ENCODE results near the gene VN1R2. TPM values are rescaled to one million over a fixed set of nuclear protein-coding genes. Genes with fewer than 3 reads are reported as not detected.
"Not testable (repeated sequence)": the region's sequence is repeated elsewhere in the genome, so short reads cannot be mapped to it uniquely, and the experiment has no call there.

Gene VN1R2
- total and polyA plus RNA-seq, 7 donors = not detected

GRCh38 chr19:53246498-53246897 lies 11.6 kb upstream of the VN1R2 start:
- peaks cover 35 to 66% of the 10 kb centered on the region in 2 donors for H3K36me3 ChIP-seq (ENCODE audit: insufficient read depth in 1 of 2, low read depth in 1 of 2)
- no peak overlapping the region for H3K27ac ChIP-seq
- peaks cover 71% of the 10 kb centered on the region for H3K9me3 ChIP-seq
- no peak for TF ChIP-seq CTCF (IDR thresholded peaks at IDR 0.05)
- 89 to 100% (median 93%) methylated on average over 1 of the region's 1 CpG for WGBS, 3 donors
- H3K4me1 ChIP-seq = no peaks in the 10 kb centered on the region
- H3K27me3 ChIP-seq (ENCODE audit: insufficient read depth in 3 of 3, low read length in 2 of 3) = no peaks in the 10 kb centered on the region
- no peak overlapping the region for H3K4me3 ChIP-seq
- DNase-seq (no peak), ATAC-seq (no peak)
- intact Hi-C loops (cut with DNase I) = no loop called here

- Histone ChIP-seq H3K36me3 (ENCODE audit: insufficient read depth in 1 of 2, low read depth in 1 of 2) (peaks cover 18 to 30% of the 10 kb centered on the region in 2 donors), H3K27ac (peak within 1 kb of the TSS; percentile 76), H3K4me1 (no peaks in the 10 kb centered on the region), H3K9me3 (peaks cover 32% of the 10 kb centered on the region), H3K27me3 (ENCODE audit: insufficient read depth in 3 of 3, low read length in 2 of 3) (peaks cover 0 to 3% (median 0%) of the 10 kb centered on the region in 3 donors), H3K4me3 (peak within 1 kb of the TSS; percentile 94)
- DNase-seq = peak; percentile 93 to 96
- intact Hi-C loops (cut with DNase I) = loop anchor here in 1 of 2 donors (5.0 kb wide), 1 partner anchor 57 kb away; no protein-coding TSS in a partner anchor
- WGBS, 3 donors = 1 to 2% (median 2%) methylated on average over 72 of the region's 72 CpGs
- ATAC-seq = peak; percentile 100
- TF ChIP-seq CTCF (IDR thresholded peaks at IDR 0.05) = no peak
Measured at GRCh38 chr19:53254411-53255341, 3.4 kb upstream of the VN1R2 start, which contains the start of gene ZNF677. Gene ZNF677, minus strand, starts transcription at chr19:53254873. Its CDS starts 3,323 bp downstream, at chr19:53251550.

DNA sequence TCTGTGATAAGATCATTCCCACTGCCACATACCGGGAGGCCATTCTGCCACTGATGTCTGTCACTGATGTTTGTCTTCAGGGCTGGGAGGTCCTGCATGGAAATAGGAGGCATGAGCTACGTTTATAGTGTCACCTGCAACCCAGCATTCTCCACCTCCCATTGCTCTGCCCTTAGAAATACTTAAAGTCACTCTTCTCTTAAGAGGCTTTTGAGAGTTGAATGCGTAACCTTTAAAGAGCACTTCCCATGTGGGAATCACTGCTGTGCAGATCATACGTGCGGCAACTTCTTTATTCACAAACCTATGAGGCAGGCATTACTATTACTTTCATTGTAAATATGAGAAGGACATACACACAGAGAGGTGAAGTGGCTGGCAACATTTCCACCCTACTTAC lies 9.5 kb downstream of the VN1R2 start, which contains the start of gene VN1R4:
VN1R4 (minus strand) TSS at position 101 of the 400 bp plus-strand sequence; CDS start at position 43, 58 bp downstream.
- WGBS, 3 donors = 86 to 96% (median 89%) methylated on average over 3 to 4 of the region's 5 CpGs
- ATAC-seq; H3K27ac ChIP-seq; DNase-seq; H3K27me3 ChIP-seq (ENCODE audit: insufficient read depth in 3 of 3, low read length in 2 of 3); H3K4me1 ChIP-seq; H3K36me3 ChIP-seq (ENCODE audit: insufficient read depth in 1 of 2, low read depth in 1 of 2); H3K4me3 ChIP-seq; intact Hi-C loops (cut with DNase I): not testable (repeated sequence)
- H3K9me3 ChIP-seq = peaks cover 11% of the 10 kb centered on the region

GRCh38 chr19:53269861-53270260 lies 11.8 kb downstream of the VN1R2 start:
- H3K4me3 ChIP-seq; H3K27me3 ChIP-seq (ENCODE audit: insufficient read depth in 3 of 3, low read length in 2 of 3); H3K27ac ChIP-seq; intact Hi-C loops (cut with DNase I); H3K36me3 ChIP-seq (ENCODE audit: insufficient read depth in 1 of 2, low read depth in 1 of 2); ATAC-seq; DNase-seq; H3K4me1 ChIP-seq; H3K9me3 ChIP-seq: not testable (repeated sequence)
- WGBS, 3 donors = 94 to 97% (median 95%) methylated on average over 10 to 27 of the region's 27 CpGs

DNA sequence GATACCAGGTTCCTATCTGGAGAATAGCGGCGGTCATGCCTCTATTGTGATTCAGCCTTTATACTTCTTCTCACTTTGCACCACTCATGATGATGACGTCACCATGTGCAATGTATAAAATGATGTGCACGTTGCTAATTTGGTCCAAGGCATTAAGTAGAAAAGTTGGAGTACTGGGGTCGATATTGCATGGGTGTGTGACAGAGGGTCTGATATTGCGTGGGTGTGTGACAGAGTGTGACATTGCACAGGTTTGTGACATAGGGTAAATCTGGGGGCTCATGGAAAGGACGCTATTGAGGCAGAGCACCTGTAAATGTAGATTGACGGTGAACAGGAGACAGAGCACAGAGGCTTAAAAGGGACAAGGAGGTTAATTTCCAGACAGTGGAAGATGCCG lies 14.0 kb downstream of the VN1R2 start:
- TF ChIP-seq CTCF (IDR thresholded peaks at IDR 0.05) = no peak
- no peak for ATAC-seq

More for the DNA sequence above, 14.0 kb downstream of the VN1R2 start:
- Histone ChIP-seq H3K4me1 (no peaks in the 10 kb centered on the region), H3K9me3 (no peaks in the 10 kb centered on the region), H3K27me3 (ENCODE audit: insufficient read depth in 3 of 3, low read length in 2 of 3) (peaks cover 0 to 2% (median 0%) of the 10 kb centered on the region in 3 donors), H3K36me3 (ENCODE audit: insufficient read depth in 1 of 2, low read depth in 1 of 2) (no peaks in the 10 kb centered on the region), H3K27ac (no peak overlapping the region), H3K4me3 (no peak overlapping the region)
- 74 to 84% (median 79%) methylated on average over 8 to 9 of the region's 9 CpGs for WGBS, 3 donors
- intact Hi-C loops (cut with DNase I) = no loop called here
- no peak for DNase-seq
